ENCODE measurements around the gene PRR15. TPM values are rescaled to one million over a fixed set of nuclear protein-coding genes. Genes with fewer than 3 reads are reported as not detected.

The PRR15 gene
- total and polyA plus RNA-seq, 4 donors = 0.02 to 0.98 (median 0.17) TPM; not detected in 1

GRCh38 chr7:29607889-29608288 lies 44.3 kb downstream of the PRR15 start:
- no peak for TF ChIP-seq REST (IDR thresholded peaks at IDR 0.05)
- TF ChIP-seq RXRA (IDR thresholded peaks at IDR 0.05) = no peak
- no peak for TF ChIP-seq MAX (IDR thresholded peaks at IDR 0.05)
- no peak for TF ChIP-seq FOXA2 (IDR thresholded peaks at IDR 0.05)
- no peak for TF ChIP-seq JUND (IDR thresholded peaks at IDR 0.05)
- TF ChIP-seq HNF4A (conservative IDR thresholded peaks at IDR 0.05) = no peak
- no peak for TF ChIP-seq HNF4G (IDR thresholded peaks at IDR 0.05)
- TF ChIP-seq ATF3 (IDR thresholded peaks at IDR 0.05) = no peak
- TF ChIP-seq TAF1 (conservative IDR thresholded peaks at IDR 0.05) = no peak
- Histone ChIP-seq H3K9me3 (ENCODE audit: control insufficient read depth in 4 of 4, low read length in 3 of 4) (no peaks in the 10 kb centered on the region), H3K4me1 (ENCODE audit: control insufficient read depth in 4 of 4, insufficient read depth in 4 of 4, low read length in 3 of 4) (peaks cover 0 to 3% (median 0%) of the 10 kb centered on the region in 4 donors), H3K4me3 (ENCODE audit: low read depth in 1 of 3, low read length in 3 of 3) (no peak overlapping the region), H3K9ac (ENCODE audit: low read depth in 1 of 2, low read length in 2 of 2) (no peak overlapping the region), H3K36me3 (ENCODE audit: control insufficient read depth in 4 of 4, insufficient read depth in 3 of 4, low read depth in 1 of 4, low read length in 3 of 4) (no peaks in the 10 kb centered on the region), H3K27ac (ENCODE audit: low read depth in 1 of 2, low read length in 2 of 2) (no peak overlapping the region), H3K27me3 (ENCODE audit: control insufficient read depth in 4 of 4, insufficient read depth in 4 of 4, low read length in 3 of 4) (no peaks in the 10 kb centered on the region)
- no peak for DNase-seq (ENCODE audit: low spot score)
- 85% methylated on average over 4 of the region's 4 CpGs for WGBS

- WGBS = 36% methylated on average over 15 of the region's 15 CpGs
- no peaks in the 10 kb centered on the region for H3K36me3 ChIP-seq (ENCODE audit: control insufficient read depth in 4 of 4, insufficient read depth in 3 of 4, low read depth in 1 of 4, low read length in 3 of 4)
- no peaks in the 10 kb centered on the region for H3K27me3 ChIP-seq (ENCODE audit: control insufficient read depth in 4 of 4, insufficient read depth in 4 of 4, low read length in 3 of 4)
- H3K4me3 ChIP-seq (ENCODE audit: low read depth in 1 of 3, low read length in 3 of 3) = no peak overlapping the region
- TF ChIP-seq TAF1 (conservative IDR thresholded peaks at IDR 0.05) = no peak
- TF ChIP-seq RXRA (IDR thresholded peaks at IDR 0.05) = peak; percentile 9 to 10
- TF ChIP-seq RAD21 (IDR thresholded peaks at IDR 0.05) = peak; percentile 66 to 78
- no peak for TF ChIP-seq ATF3 (IDR thresholded peaks at IDR 0.05)
- TF ChIP-seq YY1 (IDR thresholded peaks at IDR 0.05) = no peak
- no peak for TF ChIP-seq MAX (IDR thresholded peaks at IDR 0.05)
- no peak for TF ChIP-seq GABPA (IDR thresholded peaks at IDR 0.05 in 1 of 2, conservative IDR thresholded peaks at IDR 0.05 in 1 of 2)
- TF ChIP-seq EGR1 (IDR thresholded peaks at IDR 0.05; ENCODE audit: low read depth in 2 of 2) = no peak
- no peak for TF ChIP-seq REST (IDR thresholded peaks at IDR 0.05)
- TF ChIP-seq ZBTB33 (IDR thresholded peaks at IDR 0.05) = no peak
- no peak for TF ChIP-seq JUND (IDR thresholded peaks at IDR 0.05)
- no peak for TF ChIP-seq NR2F2 (IDR thresholded peaks at IDR 0.05)
- TF ChIP-seq SP1 (IDR thresholded peaks at IDR 0.05) = no peak
- TF ChIP-seq FOXA1 (IDR thresholded peaks at IDR 0.05) = no peak
- TF ChIP-seq FOXA2 (IDR thresholded peaks at IDR 0.05) = no peak
- TF ChIP-seq HNF4G (IDR thresholded peaks at IDR 0.05) = no peak
- TF ChIP-seq HNF4A (conservative IDR thresholded peaks at IDR 0.05) = no peak
- TF ChIP-seq CTCF (IDR thresholded peaks at IDR 0.05; ENCODE audit: low read depth, low read length, missing input control) = peak; percentile 59
- peaks cover 0 to 3% (median 0%) of the 10 kb centered on the region in 4 donors for H3K4me1 ChIP-seq (ENCODE audit: control insufficient read depth in 4 of 4, insufficient read depth in 4 of 4, low read length in 3 of 4)
- H3K9ac ChIP-seq (ENCODE audit: low read depth in 1 of 2, low read length in 2 of 2) = no peak overlapping the region
- H3K27ac ChIP-seq (ENCODE audit: low read depth in 1 of 2, low read length in 2 of 2) = no peak overlapping the region
- H3K9me3 ChIP-seq (ENCODE audit: control insufficient read depth in 4 of 4, low read length in 3 of 4) = no peaks in the 10 kb centered on the region
- DNase-seq (ENCODE audit: low spot score) = no peak
Measured at GRCh38 chr7:29609162-29610037, 45.8 kb downstream of the PRR15 start.

Data from liver (tissue), 9 donors.